Measurements from ENCODE around the gene ACTN1.

DNA sequence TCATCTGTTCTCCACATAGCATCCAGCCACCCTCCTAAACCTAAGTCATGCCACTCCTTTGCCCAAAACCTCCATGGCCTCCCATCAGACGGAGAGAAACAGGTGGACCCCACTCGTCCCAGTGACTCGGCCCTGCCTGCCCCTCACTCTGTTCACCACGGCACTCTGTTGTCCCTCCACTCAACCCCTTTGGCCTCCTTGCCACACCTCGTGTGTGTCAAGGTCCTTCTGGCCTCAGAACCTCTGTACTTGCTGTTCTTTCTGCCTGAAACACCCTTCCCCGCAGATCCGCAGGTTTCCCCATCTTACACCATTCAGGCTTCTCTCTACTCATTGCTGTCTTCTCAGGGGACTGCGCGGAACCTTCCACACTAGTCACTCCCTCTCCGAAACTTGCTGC, 24.5 kb upstream of the ACTN1 start:
- TF ChIP-seq POLR2AphosphoS5 (IDR thresholded peaks at IDR 0.05) (no peak), POLR2A (IDR thresholded peaks at IDR 0.05) (no peak)
- TF ChIP-seq, protein P1, sequence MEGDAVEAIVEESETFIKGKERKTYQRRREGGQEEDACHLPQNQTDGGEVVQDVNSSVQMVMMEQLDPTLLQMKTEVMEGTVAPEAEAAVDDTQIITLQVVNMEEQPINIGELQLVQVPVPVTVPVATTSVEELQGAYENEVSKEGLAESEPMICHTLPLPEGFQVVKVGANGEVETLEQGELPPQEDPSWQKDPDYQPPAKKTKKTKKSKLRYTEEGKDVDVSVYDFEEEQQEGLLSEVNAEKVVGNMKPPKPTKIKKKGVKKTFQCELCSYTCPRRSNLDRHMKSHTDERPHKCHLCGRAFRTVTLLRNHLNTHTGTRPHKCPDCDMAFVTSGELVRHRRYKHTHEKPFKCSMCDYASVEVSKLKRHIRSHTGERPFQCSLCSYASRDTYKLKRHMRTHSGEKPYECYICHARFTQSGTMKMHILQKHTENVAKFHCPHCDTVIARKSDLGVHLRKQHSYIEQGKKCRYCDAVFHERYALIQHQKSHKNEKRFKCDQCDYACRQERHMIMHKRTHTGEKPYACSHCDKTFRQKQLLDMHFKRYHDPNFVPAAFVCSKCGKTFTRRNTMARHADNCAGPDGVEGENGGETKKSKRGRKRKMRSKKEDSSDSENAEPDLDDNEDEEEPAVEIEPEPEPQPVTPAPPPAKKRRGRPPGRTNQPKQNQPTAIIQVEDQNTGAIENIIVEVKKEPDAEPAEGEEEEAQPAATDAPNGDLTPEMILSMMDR (IDR thresholded peaks at IDR 0.05) = no peak

All from suprapubic skin (tissue), 4 donors.